Hematopoietic multipotent progenitor cell treated with erythropoietin and hydrocortisone succinate and interleukin-3 and kit ligand, for 17 days (in vitro differentiated cells): ENCODE data around the gene LIME1.
"Not testable (repeated sequence)": the region's sequence is repeated elsewhere in the genome, so short reads cannot be mapped to it uniquely, and the experiment has no call there.

Source experiments
- DNase-seq: peaks from one replicate; pipeline ENCODE4 v3.0.0-alpha.2; 2015; ENCODE audit warnings: low spot score

Gene LIME1

DNA sequence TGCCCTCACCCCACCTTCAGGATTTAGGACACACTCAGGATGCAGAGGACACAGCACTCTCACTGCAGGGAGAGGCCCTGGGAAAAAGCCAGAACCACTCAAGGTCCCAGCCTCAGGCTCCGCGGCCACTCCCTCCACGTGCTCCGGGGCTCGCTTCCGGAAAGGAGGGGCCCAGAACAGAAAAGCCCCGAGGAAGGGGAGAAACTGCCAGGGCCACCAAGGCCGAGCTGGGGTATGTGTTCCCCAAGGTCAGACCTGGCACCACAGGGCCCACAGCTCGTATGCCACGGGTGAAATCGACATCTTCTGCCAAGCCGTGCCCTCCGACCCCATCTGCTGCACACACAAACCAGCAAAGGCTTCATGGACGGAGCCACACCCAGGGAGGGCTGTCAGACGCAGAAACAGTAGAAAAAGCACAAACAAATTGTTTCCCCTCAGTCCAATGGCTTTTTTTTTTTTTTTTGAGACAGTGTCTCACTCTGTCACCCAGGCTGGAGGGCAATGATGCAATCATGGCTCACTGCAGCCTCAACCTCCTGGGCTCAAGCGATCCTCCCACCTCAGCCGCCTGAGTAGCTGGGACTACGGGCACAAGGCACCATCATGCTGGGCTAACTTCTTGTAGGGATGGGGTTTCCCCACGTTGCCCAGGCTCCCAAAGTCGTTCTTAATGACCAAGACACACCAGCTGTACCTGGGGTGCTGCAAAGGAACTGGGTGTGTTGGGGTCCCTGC is 36.5 kb downstream of the LIME1 start:
- DNase-seq: no peak

- DNase-seq: no peak
Measured at GRCh38 chr20:63773571-63774241, 37.2 kb downstream of the LIME1 start.

DNA sequence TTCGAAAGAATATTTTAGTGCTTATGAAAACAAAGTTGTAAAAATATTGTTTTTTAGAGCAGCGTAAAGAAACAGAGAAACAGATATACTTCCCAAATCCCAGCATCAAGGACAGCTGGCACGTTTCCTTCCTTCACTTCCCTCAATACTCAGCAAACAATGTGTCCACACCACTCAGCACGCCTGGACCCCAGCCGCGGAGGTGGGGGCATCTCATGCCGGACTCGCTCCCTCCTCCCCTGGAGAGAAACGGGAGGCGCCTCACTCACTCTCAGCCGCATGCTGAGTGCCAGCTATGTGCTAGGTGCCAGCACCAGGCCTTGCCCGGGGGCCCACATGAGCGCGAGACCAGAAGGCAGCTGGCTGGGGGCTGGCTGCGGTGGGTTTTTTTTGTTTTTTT is 37.8 kb downstream of the LIME1 start:
- DNase-seq: no peak

DNA sequence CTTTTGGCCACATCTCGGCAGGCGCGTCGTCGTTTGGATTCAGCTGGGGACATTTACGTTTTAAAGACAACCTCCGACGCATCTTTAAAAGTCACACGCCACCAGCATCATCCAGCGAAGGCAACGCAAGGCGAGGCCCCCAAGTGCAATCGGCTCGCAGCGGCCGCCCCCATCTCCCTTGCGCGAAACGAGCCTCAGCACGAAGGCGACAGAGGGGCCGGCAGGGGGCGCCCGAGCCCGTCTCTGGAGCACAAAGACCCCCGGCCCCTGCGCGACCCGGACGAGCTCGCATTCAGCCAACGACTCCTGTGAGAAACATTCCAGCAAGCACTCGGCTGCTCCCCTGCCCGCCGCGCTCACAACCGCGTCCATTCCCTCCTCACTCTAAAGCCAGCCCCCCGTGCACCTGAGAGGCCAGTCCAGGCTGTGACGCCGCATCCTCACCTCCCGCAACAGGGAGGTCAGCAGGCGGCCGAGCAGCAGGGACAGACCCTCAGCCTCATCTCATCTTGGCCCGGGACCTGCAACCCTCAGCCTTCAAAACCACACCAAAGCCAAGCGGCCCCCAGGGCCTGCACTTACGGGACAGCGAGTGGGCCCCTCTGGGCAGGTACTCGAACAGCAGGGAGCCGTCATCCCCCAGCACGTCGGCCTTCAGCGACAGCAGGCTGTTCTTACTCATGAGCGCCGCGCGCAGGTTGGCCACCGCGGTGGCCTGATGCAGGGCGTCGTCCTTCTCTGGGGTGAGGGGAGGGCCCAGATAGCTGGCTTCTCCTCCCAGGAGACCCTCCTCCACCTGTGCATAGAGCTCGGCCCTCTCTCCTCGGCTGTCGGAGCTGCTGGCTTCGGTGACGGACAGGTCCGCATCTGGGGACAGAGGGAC is 38.9 kb downstream of the LIME1 start:
- DNase-seq: no peak

DNA sequence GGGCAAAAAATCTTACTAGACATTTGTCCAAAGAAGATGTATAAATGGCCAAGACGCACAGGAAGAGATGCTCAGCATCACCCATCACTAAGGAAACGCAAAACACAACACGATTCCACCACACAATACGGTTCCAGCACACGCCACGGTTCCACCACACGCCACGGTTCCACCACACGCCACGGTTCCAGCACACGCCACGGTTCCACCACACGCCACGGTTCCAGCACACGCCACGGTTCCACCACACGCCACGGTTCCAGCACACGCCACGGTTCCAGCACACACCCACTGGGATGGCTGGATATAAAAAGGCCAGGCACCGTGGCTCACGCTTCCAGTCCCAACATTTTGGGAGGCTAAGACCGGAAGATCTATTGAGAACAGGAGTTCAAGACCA is 40.4 kb downstream of the LIME1 start:
- DNase-seq: not testable (repeated sequence)

DNA sequence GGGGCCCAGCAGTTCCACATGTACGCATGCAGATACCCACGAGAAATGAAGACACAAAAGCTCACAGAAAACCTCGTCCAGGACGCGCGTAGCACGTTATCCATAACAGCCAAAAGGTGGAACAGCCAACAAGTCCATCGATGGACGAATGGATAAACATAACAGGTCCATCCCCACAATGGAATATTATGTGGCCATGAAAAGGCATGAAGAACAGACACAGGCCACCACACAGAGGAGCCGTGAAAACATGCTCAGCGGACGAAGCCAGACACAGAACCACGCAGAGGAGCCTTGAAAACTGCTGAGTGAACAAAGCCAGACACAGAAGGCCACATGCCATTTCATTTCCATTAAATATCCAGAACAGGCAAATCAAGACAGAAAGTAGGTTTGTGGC is 41.1 kb downstream of the LIME1 start:
- DNase-seq: no peak

- no peak for DNase-seq
Measured at GRCh38 chr20:63778034-63778752, 41.7 kb downstream of the LIME1 start.

GRCh38 chr20:63778857-63779256 is 42.4 kb downstream of the LIME1 start:
- DNase-seq: no peak

DNA sequence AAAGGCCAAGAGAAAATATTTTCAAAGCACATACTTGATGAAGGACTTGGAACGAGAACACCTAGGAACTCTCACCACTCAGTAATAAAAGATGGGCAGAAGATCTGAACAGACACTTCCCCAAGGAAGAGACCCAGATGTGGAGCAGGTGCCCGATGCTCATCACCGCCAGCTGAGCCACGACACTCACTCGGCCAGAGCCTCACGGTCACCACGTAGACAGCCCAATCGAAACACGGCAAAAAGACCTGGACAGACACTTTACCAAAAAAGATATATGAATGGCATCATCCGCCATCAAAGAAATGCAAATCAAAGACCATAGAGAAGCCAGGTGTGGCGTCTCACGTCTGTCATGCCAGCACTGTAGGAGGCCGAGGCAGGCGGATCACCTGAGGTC is 44.7 kb downstream of the LIME1 start:
- DNase-seq: no peak

GRCh38 chr20:63782051-63782471 is 45.6 kb downstream of the LIME1 start:
- no peak for DNase-seq

GRCh38 chr20:63782521-63782971 is 46.1 kb downstream of the LIME1 start:
- no peak for DNase-seq

DNA sequence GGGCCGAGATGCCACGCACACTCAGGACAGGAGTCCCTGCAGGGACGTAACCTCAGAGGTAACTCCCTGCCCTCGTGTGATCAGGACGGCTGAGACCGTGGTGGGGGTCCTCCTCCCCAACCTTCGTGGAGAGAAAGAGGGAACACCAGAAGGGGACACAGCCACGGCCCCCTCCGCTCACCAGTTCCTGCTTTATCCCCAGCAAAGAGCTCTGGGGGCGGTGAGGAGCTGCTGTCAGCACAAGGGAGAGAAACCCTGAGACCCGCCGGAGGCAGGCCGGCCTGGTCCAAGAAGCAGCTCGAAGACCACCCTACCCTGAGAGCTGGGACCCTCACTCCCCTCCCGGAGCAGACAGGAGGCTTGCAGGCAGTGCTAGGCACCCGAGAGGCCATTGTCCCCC is 47.5 kb downstream of the LIME1 start:
- no peak for DNase-seq

DNA sequence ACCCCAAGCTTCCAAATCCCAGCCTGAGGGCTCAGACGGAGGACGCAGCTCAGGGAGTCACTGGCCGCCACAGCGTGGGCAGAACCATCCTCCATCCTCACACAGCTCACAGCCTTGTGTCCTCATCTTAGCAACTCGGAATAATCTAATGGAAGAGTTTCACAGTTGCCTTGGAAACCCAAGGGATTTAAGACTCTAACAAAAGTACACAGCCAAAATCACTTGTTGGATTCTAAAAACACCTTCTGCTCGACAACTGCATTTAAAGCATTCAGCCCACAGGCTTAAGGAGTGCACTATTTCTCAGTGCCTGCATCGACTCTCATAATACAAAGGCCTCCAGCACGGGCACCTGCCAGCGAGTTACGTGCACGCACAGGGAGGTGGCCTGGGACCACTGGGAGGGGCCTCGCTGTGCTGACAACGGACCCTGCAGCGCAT is 49.2 kb downstream of the LIME1 start:
- DNase-seq: no peak

- DNase-seq: no peak
Measured at GRCh38 chr20:63787302-63787701, 50.8 kb downstream of the LIME1 start.

- no peak for DNase-seq
Measured at GRCh38 chr20:63787749-63788148, 51.3 kb downstream of the LIME1 start.
